ENCODE results near the gene ARL14EPL.

DNA sequence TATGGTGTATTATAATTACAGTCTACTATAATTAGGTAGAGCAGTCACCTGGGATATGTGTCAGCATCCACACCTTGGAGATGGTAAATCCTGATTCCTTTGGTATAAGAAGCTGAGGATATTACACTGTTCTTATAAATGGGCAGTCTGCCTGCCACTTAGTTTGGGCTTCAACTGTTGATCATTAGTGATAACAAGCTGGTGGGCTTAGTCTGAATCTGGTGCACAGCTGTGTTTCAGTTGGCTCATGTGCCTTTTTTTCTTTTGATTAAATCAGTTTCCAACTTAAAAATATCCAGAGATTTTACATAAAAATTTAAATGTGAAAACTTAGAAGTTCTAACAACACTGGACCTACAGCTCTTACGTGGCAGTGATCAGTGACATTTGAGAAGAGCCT lies 48.8 kb upstream of the ARL14EPL start:
- TF ChIP-seq CTCF (conservative IDR thresholded peaks at IDR 0.05; ENCODE audit: low read depth in 2 of 2) (no peak), CREB1 (CRISPR knock-in tag; IDR thresholded peaks at IDR 0.05; ENCODE audit: low read depth) (no peak), EZH2phosphoT487 (IDR thresholded peaks at IDR 0.05; ENCODE audit: unreplicated experiment) (no peak), POLR2AphosphoS5 (IDR thresholded peaks at IDR 0.05; ENCODE audit: low read depth) (no peak), EZH2 (IDR thresholded peaks at IDR 0.05; ENCODE audit: low read depth, unreplicated experiment) (no peak), NANOG (IDR thresholded peaks at IDR 0.05; ENCODE audit: borderline replicate concordance) (no peak), ZNF114 (CRISPR knock-in tag; IDR thresholded peaks at IDR 0.05) (no peak), STAT1 (IDR thresholded peaks at IDR 0.05; ENCODE audit: unreplicated experiment) (no peak)
- TF ChIP-seq, protein P1, sequence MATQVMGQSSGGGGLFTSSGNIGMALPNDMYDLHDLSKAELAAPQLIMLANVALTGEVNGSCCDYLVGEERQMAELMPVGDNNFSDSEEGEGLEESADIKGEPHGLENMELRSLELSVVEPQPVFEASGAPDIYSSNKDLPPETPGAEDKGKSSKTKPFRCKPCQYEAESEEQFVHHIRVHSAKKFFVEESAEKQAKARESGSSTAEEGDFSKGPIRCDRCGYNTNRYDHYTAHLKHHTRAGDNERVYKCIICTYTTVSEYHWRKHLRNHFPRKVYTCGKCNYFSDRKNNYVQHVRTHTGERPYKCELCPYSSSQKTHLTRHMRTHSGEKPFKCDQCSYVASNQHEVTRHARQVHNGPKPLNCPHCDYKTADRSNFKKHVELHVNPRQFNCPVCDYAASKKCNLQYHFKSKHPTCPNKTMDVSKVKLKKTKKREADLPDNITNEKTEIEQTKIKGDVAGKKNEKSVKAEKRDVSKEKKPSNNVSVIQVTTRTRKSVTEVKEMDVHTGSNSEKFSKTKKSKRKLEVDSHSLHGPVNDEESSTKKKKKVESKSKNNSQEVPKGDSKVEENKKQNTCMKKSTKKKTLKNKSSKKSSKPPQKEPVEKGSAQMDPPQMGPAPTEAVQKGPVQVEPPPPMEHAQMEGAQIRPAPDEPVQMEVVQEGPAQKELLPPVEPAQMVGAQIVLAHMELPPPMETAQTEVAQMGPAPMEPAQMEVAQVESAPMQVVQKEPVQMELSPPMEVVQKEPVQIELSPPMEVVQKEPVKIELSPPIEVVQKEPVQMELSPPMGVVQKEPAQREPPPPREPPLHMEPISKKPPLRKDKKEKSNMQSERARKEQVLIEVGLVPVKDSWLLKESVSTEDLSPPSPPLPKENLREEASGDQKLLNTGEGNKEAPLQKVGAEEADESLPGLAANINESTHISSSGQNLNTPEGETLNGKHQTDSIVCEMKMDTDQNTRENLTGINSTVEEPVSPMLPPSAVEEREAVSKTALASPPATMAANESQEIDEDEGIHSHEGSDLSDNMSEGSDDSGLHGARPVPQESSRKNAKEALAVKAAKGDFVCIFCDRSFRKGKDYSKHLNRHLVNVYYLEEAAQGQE (IDR thresholded peaks at IDR 0.05; ENCODE audit: unreplicated experiment) = no peak
